HEK293T (cell line): ENCODE measurements around the gene PPP1R13B.

Experiments
- ARNT ChIP-seq: fragments of 450-650 bp; IDR thresholded peaks from 2 replicates; pipeline ENCODE4 v1.6.1; 2017; ENCODE audit warnings: mild to moderate bottlenecking
- CTBP1 ChIP-seq: fragments of 450-650 bp; IDR thresholded peaks from 2 replicates; pipeline ENCODE4 v1.6.1; 2016; ENCODE audit warnings: borderline replicate concordance
- FOXA1 ChIP-seq: fragments of 450-650 bp; IDR thresholded peaks from 2 replicates; pipeline ENCODE4 v1.6.1; 2016; ENCODE audit warnings: mild to moderate bottlenecking
- FOXK2 ChIP-seq: fragments of 450-650 bp; IDR thresholded peaks from 2 replicates; pipeline ENCODE4 v1.6.1; 2016; ENCODE audit warnings: mild to moderate bottlenecking
- FOXM1 ChIP-seq: fragments of 450-650 bp; IDR thresholded peaks from 2 replicates; pipeline ENCODE4 v1.6.1; 2017; ENCODE audit warnings: mild to moderate bottlenecking, borderline replicate concordance

- no peak for TF ChIP-seq CTBP1
- TF ChIP-seq FOXA1, result no peak
- no peak for TF ChIP-seq FOXM1
- TF ChIP-seq ARNT, result no peak
- no peak for TF ChIP-seq FOXK2
These were observed 119.2 kb downstream of the PPP1R13B start for GRCh38 chr14:103728141-103728540.
